HCEC 1CT (cell line): ENCODE results near the gene XYLB.
"Not testable (repeated sequence)": the region's sequence is repeated elsewhere in the genome, so short reads cannot be mapped to it uniquely, and the experiment has no call there.

Source experiments
- DNase-seq: peaks from one replicate; pipeline ENCODE4 v3.0.0-alpha.2; 2017

XYLB gene

GRCh38 chr3:38397320-38397719 is 50.7 kb downstream of the XYLB start:
- peak; percentile 3 for DNase-seq

GRCh38 chr3:38401246-38401962 is 54.8 kb downstream of the XYLB start:
- DNase-seq: no peak

DNA sequence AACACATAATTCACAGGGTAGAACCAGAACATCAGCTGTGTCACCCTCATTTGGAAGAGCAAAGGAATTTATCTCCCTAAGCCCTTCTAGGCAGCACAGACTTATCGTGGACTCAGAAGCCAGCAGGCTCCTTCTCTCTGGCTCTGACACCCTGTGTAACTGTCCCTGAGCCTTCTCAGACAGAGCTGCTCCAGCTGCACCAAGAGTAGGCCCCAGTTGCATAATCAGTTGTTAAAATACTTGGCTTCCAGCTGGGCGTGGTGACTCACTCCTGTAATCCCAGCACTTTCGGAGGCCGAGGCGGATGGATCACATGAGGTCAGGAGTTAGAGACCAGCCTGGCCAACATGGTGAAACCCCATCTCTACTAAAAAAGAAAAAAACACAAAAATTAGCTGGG is 57.7 kb downstream of the XYLB start:
- DNase-seq: peak; percentile 92

DNA sequence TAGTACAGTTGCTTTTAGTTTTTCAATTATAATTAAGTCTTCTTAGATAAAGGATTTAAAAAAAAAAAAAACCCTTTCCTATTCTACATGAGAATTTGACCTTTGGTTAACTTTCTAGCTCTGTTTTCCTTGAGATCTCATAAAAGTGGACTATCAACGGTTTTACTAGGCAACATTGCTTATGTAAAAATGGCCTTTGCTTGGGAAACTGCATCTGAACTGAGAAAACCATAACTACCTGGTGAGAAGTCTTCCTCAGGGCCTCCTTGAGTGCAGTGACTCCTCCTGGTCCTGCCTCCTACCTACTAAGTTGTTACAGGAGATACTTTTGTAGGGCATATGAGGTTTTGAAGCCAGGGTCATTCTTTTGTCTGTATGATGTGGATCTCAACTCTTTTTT is 65.0 kb downstream of the XYLB start:
- no peak for DNase-seq

GRCh38 chr3:38420758-38421157 is 74.2 kb downstream of the XYLB start:
- DNase-seq: not testable (repeated sequence)

DNA sequence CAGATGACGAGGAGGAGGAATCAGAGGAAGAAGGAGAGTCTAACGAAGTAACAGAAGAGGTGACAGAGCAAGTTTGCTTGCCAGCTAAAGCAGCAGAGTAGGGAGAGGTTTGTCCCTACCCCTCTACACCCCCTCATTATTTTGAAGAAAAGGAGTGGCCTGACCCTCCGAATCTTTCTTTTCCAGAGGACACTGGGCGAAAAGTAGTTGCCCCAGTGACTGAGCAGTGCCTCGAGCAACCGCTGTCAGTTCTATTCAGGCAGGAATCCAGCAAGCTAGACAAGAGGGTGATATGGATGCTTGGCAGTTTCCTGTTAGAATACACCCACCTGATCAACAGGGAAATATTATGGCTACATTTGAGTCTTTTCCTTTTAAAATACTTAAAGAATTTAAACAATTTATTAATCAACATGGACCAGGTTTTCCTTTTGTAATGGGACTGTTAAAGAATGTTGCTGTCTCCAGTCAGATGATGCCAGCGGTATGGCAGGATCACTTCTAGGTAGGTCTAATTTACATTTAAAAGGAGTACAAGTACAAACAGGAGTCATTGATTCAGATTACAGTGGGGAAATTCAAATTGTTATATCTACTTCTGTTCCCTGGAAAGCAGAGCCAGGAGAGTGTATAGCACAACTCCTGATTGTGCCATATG is 75.2 kb downstream of the XYLB start:
- DNase-seq: no peak

GRCh38 chr3:38426798-38427426 is 80.3 kb downstream of the XYLB start:
- DNase-seq: not testable (repeated sequence)

GRCh38 chr3:38432871-38433658 is 86.5 kb downstream of the XYLB start:
- not testable (repeated sequence) for DNase-seq

DNA sequence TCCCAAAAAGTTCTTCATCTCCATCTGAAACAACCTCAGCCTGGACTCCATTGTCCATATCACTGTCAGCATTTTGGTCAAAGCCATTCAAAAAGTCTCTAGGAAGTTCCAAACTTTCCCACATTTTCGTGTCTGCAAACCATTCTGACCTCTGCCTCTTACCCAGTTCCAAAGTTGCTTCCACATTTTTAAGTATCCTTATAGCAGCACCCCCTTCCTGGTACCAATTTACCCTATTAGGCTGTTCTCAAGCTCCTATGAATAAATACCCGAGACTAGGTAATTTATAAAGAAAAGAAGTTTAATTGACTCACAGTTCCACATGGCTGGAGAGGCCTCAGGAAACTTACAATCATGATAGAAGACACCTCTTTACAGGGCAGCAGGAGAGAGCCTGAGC is 87.1 kb downstream of the XYLB start:
- DNase-seq: not testable (repeated sequence)

DNA sequence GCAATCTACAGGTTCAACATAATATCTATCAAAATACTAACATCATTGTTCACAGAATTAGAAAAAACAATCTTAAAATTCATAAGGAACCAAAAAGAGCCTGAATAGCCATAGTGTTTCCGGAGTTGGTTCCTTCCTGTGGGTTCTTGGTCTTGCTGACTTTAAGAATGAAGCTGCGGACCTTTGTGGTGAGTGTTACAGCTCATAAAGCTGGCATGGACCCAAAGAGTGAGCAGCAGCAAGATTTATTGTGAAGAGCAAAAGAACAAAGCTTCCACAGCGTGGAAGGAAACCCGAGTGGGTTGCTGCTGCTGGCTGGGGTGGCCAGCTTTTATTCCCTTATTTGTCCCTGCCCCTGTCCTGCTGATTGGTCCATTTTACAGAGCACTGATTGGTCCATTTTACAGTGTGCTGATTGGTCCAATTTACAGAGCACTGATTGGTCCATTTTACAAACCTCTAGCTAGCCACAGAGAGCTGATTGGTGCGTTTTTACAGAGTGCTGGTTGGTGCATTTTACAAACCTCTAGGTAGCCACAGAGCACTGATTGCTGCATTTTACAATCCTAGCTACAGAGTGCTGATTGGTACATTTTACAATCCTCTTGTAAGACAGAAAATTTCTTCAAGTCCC is 92.0 kb downstream of the XYLB start:
- DNase-seq: not testable (repeated sequence)

GRCh38 chr3:38443205-38443604 is 96.6 kb downstream of the XYLB start:
- not testable (repeated sequence) for DNase-seq

- no peak for DNase-seq
These were observed 99.6 kb downstream of the XYLB start for GRCh38 chr3:38446085-38446686.

- no peak for DNase-seq
These were observed 100.2 kb downstream of the XYLB start for GRCh38 chr3:38446812-38447211.

GRCh38 chr3:38450853-38451252 is 104.3 kb downstream of the XYLB start:
- DNase-seq: no peak

- peak; percentile 59 for DNase-seq
These were observed 106.7 kb downstream of the XYLB start, which contains the start of gene ACVR2B for GRCh38 chr3:38453075-38453912. Gene ACVR2B (plus strand): TSS chr3:38453890. CDS start chr3:38454323, 433 bp downstream.

DNA sequence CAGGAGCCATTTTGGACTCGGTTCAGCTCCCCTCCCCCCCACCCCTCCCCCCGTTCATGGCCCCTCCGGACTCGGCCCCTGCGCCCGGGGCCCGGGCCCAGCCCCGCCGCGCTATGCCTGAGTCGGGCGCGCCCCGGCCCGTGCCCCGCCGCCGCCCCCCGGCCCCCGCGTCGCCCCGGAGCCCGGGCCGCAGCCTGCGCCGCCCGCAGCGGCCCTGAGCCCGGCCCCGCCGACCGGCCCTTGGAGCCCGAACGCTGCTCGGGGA is 107.3 kb downstream of the XYLB start:
- DNase-seq: no peak

GRCh38 chr3:38454178-38454883 is 107.7 kb downstream of the XYLB start:
- peak; percentile 8 for DNase-seq

GRCh38 chr3:38454884-38455638 is 108.5 kb downstream of the XYLB start:
- DNase-seq: peak; percentile 4

DNA sequence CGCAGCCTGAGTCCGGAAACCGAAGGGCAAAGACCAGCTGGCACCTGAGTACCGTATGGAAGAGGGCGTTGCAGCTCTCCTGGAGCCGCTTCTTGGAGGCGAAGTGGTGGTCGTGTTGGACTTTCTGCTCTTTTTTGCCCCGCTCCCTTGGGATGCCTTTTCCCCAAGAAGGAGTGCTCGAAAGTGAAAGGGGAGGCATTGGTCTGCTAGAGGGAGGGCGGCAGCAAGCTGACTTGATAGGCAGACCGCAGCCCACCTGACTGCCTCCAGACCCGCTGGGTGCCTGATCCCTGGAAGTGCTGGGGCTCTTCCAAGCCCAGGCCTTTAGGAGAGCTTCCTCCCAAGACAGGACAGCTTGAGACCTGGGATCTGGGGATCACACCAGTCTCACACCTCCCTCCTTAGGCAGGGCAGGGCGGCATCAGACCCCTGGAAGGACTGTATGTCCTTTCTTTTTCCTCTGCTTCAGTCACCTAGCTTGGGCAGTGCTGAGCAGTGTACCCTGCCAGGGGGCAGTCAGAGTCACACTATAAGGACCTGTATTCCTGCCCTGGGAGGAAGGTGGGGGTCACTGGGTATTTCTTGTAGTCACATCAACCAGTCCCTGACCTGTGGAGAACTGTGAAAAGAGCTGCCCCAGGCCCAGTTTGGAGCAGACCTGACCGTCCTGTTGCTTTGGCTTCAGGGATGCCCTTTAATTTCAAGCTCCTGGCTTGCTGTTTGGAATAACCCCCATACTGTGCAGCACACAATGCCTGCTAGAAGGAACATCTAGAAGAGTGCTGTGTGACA is 109.2 kb downstream of the XYLB start:
- DNase-seq: no peak
